ENCODE data around the gene AGBL1. TPM values are rescaled to one million over a fixed set of nuclear protein-coding genes. Genes with fewer than 3 reads are reported as not detected.

Gene AGBL1
- total and polyA plus RNA-seq, 2 donors (not counting 3 experiments of a cell fraction or from before 2014, with no cell fraction given), result not detected

- Histone ChIP-seq H4K20me1 (replicated peaks; ENCODE audit: control insufficient read depth, extremely low read depth, insufficient read depth, low read length) (no peaks in the 10 kb centered on the region), H3K9ac (replicated peaks; ENCODE audit: extremely low read depth, insufficient read depth, low read length) (no peak overlapping the region), H3K36me3 (ENCODE audit: control insufficient read depth in 2 of 2, extremely low read depth in 1 of 2, insufficient read depth in 2 of 2, low read length in 2 of 2) (no peaks in the 10 kb centered on the region), H3K4me3 (replicated peaks in 1 of 3; ENCODE audit: insufficient read depth in 1 of 3, low read depth in 1 of 3, low read length in 3 of 3) (no peak overlapping the region), H3K27ac (ENCODE audit: insufficient read depth, low read depth, low read length) (no peak overlapping the region), H3K4me2 (ENCODE audit: insufficient read depth, low read length) (no peak overlapping the region), H2AFZ (ENCODE audit: low read depth, low read length) (no peak overlapping the region), H3K9me1 (replicated peaks; ENCODE audit: control insufficient read depth, extremely low read depth, insufficient read depth, low read length) (no peaks in the 10 kb centered on the region), H3K79me2 (ENCODE audit: control insufficient read depth, insufficient read depth, low read length) (no peaks in the 10 kb centered on the region), H3K9me3 (replicated peaks; ENCODE audit: control insufficient read depth, insufficient read depth, low read length) (peaks cover 3% of the 10 kb centered on the region), H3K27me3 (ENCODE audit: control insufficient read depth in 2 of 2, insufficient read depth in 2 of 2, low read length in 2 of 2) (no peaks in the 10 kb centered on the region), H3K4me1 (ENCODE audit: control insufficient read depth, extremely low read depth, insufficient read depth, low read length) (no peaks in the 10 kb centered on the region)
- intact Hi-C loops (cut with micrococcal nuclease) (no loop called here), dilution Hi-C loops (cut with MboI; ENCODE audit: extremely low pct_ligation_motif_present, low sequenced_read_pairs) (no loop called here)
- CTCF ChIA-PET, result no interaction called here
- TF ChIP-seq EZH2 (IDR thresholded peaks at IDR 0.05; ENCODE audit: borderline replicate concordance, low read depth, low read length, severe bottlenecking) (no peak), POLR2A (IDR thresholded peaks at IDR 0.05; ENCODE audit: low read depth, low read length) (no peak), POLR2AphosphoS5 (IDR thresholded peaks at IDR 0.05; ENCODE audit: insufficient read depth, low read depth, low read length) (no peak), GATA2 (IDR thresholded peaks at IDR 0.05; ENCODE audit: insufficient read depth, insufficient read length, low read depth, low read length) (no peak), CTCF (IDR thresholded peaks at IDR 0.05; ENCODE audit: extremely low read depth in 1 of 2, insufficient read depth in 1 of 2, low read depth in 1 of 2, low read length in 2 of 2) (no peak), MAX (IDR thresholded peaks at IDR 0.05; ENCODE audit: insufficient read depth, insufficient read length) (no peak), MYC (IDR thresholded peaks at IDR 0.05; ENCODE audit: low read depth, low read length) (no peak), FOS (IDR thresholded peaks at IDR 0.05; ENCODE audit: borderline replicate concordance, insufficient read depth, low read length) (no peak)
- DNase-seq (ENCODE audit: low read depth, low spot score) (no peak), FAIRE-seq (no peak)
- POLR2A ChIA-PET, result no interaction called here
- no TSS peak for BruUV-seq (replicated peaks)
Measured at GRCh38 chr15:86700864-86701610, 621.4 kb downstream of the AGBL1 start.

Measured in endothelial cell of umbilical vein (primary cell).